ENCODE results near the gene PLCH2.

The PLCH2 gene

DNA sequence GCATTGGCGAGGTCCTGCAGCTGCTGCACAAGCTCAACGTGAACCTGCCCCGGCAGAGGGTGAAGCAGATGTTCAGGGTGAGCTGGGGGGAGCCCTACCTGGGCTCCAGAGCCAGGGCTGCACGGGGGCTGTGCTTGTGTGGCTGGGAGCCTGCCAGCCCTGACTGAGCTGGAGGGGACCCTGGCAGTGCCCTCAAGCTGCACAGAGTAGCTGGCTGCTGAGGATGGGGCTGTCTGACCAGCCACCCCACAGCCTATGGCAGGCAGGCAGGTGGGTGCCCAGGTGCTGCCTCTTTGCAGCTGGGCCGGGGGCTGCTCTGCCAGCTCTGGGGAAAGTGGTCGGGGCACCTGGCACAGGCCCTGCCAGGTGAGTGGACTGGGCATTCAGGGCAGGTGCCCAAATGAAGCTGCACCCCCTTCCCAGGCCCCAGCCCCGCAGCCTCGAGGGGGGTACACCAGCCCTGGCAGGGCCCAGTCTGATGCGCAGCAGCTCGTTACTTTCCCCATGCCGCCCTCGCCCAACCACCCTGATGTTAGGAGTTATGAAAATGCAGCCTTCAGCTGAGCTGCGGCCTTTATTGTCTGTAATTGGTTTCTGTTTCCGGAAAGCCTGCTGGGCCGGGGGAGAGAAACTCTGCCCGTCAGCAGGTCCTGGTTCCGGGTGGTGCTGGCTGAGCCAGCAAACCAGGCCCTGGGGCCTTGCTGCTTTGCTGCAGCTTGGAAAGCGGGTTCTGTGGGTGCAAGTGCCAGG is 4.3 kb downstream of the PLCH2 start:
- H3K9ac ChIP-seq (ENCODE audit: low read length) = no peak overlapping the region
- no peak overlapping the region for H3K4me2 ChIP-seq (ENCODE audit: low read depth, low read length, poor library complexity, severe bottlenecking)

DNA sequence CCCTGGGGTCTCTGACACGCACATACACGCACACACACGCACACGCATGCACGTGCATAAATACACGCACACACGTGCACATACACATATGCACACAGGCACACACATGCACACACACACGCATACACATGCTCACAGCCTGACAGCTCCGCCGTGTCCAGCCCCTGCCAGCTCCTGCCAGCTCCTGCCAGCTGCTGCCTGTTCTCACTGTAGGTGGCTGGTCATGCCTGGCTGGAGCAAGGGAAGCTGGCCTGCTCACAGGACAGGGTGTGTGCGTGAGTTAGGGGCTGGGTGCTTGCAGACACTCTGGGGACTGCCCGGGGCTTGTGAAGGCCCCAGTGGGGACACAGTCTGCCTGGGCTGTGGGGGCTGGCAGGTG is 4.9 kb downstream of the PLCH2 start:
- H3K9me2 ChIP-seq (replicated peaks; ENCODE audit: insufficient read depth, low read length) = no peaks in the 10 kb centered on the region
- no peaks in the 10 kb centered on the region for H3K9me3 ChIP-seq (ENCODE audit: insufficient read depth, low read length)
- H3K9ac ChIP-seq (ENCODE audit: low read length) = no peak overlapping the region
- H3K27ac ChIP-seq (ENCODE audit: low read depth, low read length) = no peak overlapping the region
- H4K20me1 ChIP-seq (ENCODE audit: low read depth, low read length) = no peaks in the 10 kb centered on the region
- no peaks in the 10 kb centered on the region for H3K79me2 ChIP-seq (ENCODE audit: insufficient read depth, low read length)
- no peaks in the 10 kb centered on the region for H3K36me3 ChIP-seq (ENCODE audit: low read length)
- no peak overlapping the region for H2AFZ ChIP-seq (ENCODE audit: low read depth, low read length, severe bottlenecking)
- no peaks in the 10 kb centered on the region for H3F3A ChIP-seq (ENCODE audit: insufficient read depth)
- no peak overlapping the region for H3K4me2 ChIP-seq (ENCODE audit: low read depth, low read length, poor library complexity, severe bottlenecking)
- no peak overlapping the region for H3K4me3 ChIP-seq (ENCODE audit: insufficient read depth, low read length, poor library complexity, severe bottlenecking)
- H3K27me3 ChIP-seq (ENCODE audit: low read length) = no peaks in the 10 kb centered on the region
- TF ChIP-seq CTCF (IDR thresholded peaks at IDR 0.05; ENCODE audit: insufficient read depth, low read length, poor library complexity, severe bottlenecking) (no peak), EZH2phosphoT487 (conservative IDR thresholded peaks at IDR 0.05; ENCODE audit: low read length) (no peak)

More for the DNA sequence above, 4.3 kb downstream of the PLCH2 start:
- no peaks in the 10 kb centered on the region for H3K36me3 ChIP-seq (ENCODE audit: low read length)
- H3F3A ChIP-seq (ENCODE audit: insufficient read depth) = no peaks in the 10 kb centered on the region
- no peaks in the 10 kb centered on the region for H4K20me1 ChIP-seq (ENCODE audit: low read depth, low read length)
- TF ChIP-seq EZH2phosphoT487 (conservative IDR thresholded peaks at IDR 0.05; ENCODE audit: low read length) (no peak), CTCF (IDR thresholded peaks at IDR 0.05; ENCODE audit: insufficient read depth, low read length, poor library complexity, severe bottlenecking) (no peak)
- no peak overlapping the region for H3K27ac ChIP-seq (ENCODE audit: low read depth, low read length)
- no peak overlapping the region for H3K4me3 ChIP-seq (ENCODE audit: insufficient read depth, low read length, poor library complexity, severe bottlenecking)
- H3K9me2 ChIP-seq (replicated peaks; ENCODE audit: insufficient read depth, low read length) = no peaks in the 10 kb centered on the region
- no peaks in the 10 kb centered on the region for H3K9me3 ChIP-seq (ENCODE audit: insufficient read depth, low read length)
- no peaks in the 10 kb centered on the region for H3K27me3 ChIP-seq (ENCODE audit: low read length)
- no peak overlapping the region for H2AFZ ChIP-seq (ENCODE audit: low read depth, low read length, severe bottlenecking)
- no peaks in the 10 kb centered on the region for H3K79me2 ChIP-seq (ENCODE audit: insufficient read depth, low read length)

DNA sequence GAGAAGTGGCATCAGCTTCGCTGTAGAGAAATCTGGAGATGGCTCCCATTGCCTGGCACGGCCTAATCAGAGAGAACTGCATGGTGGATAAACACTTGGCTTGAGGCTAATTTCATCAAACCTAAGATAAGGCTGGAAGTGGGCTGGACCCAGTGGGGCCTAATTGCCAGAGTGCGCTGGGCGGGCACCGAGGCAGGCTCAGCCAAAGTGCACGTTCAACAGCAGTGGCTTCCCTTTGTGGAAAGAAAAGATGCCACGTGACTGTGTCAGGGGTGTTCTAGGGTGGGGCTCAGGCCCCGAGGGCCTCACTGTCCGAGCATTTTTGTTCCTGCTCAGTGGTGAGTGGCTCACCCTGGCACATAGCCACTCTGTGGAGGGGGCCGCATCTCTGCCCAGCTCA is 5.8 kb downstream of the PLCH2 start:
- no peaks in the 10 kb centered on the region for H3K9me3 ChIP-seq (ENCODE audit: insufficient read depth, low read length)
- no peak overlapping the region for H3K27ac ChIP-seq (ENCODE audit: low read depth, low read length)
- H3K79me2 ChIP-seq (ENCODE audit: insufficient read depth, low read length) = no peaks in the 10 kb centered on the region
- no peak overlapping the region for H3K4me2 ChIP-seq (ENCODE audit: low read depth, low read length, poor library complexity, severe bottlenecking)
- H3K36me3 ChIP-seq (ENCODE audit: low read length) = no peaks in the 10 kb centered on the region
- no peak overlapping the region for H3K9ac ChIP-seq (ENCODE audit: low read length)
- TF ChIP-seq EZH2phosphoT487 (conservative IDR thresholded peaks at IDR 0.05; ENCODE audit: low read length) = no peak
- no peak for TF ChIP-seq CTCF (IDR thresholded peaks at IDR 0.05; ENCODE audit: insufficient read depth, low read length, poor library complexity, severe bottlenecking)
- no peak overlapping the region for H3K4me3 ChIP-seq (ENCODE audit: insufficient read depth, low read length, poor library complexity, severe bottlenecking)
- no peaks in the 10 kb centered on the region for H3F3A ChIP-seq (ENCODE audit: insufficient read depth)
- no peaks in the 10 kb centered on the region for H3K27me3 ChIP-seq (ENCODE audit: low read length)
- no peaks in the 10 kb centered on the region for H3K9me2 ChIP-seq (replicated peaks; ENCODE audit: insufficient read depth, low read length)
- no peaks in the 10 kb centered on the region for H4K20me1 ChIP-seq (ENCODE audit: low read depth, low read length)
- no peak overlapping the region for H2AFZ ChIP-seq (ENCODE audit: low read depth, low read length, severe bottlenecking)
